GM10248 (cell line): Measurements from ENCODE around the gene SERPINE2.

ENCODE experiments used
- CTCF ChIA-PET: fragments of 300-600 bp; sonication (Branson Sonifier 250); formaldehyde crosslinking; extraction: SDS; loops from one replicate; lab custom pipeline; 2021; ENCODE audit warnings: antibody characterized with exemption; lab: Yijun Ruan, JAX
- POLR2A ChIA-PET: fragments of 350-650 bp; sonication (Branson Sonifier 250); formaldehyde crosslinking; extraction: SDS; loops from one replicate; lab custom pipeline; 2020; ENCODE audit warnings: antibody characterized with exemption; lab: Yijun Ruan, JAX
- DNase-seq: peaks from one replicate; pipeline ENCODE4 v3.0.0; 2012; ENCODE audit errors: extremely low spot score
- TF ChIP-seq, protein P1 (sequence below): IDR thresholded peaks from 2 replicates; pipeline ENCODE4 v1.5.1; 2012; ENCODE audit warnings: mild to moderate bottlenecking, low read depth; ENCODE audit errors: extremely low read depth, missing control alignments, control extremely low read depth

Gene SERPINE2

GRCh38 chr2:223980397-223980735, 58.7 kb downstream of the SERPINE2 start:
- ChIA-PET CTCF (interaction anchor here (1.4 to 6.3 kb wide), 5 partner anchors 10 to 304 kb away, joined by 4 to 64 read pairs (median 7); no protein-coding TSS in a partner anchor), POLR2A (no interaction called here)
- DNase-seq: no peak
- TF ChIP-seq, protein P1, sequence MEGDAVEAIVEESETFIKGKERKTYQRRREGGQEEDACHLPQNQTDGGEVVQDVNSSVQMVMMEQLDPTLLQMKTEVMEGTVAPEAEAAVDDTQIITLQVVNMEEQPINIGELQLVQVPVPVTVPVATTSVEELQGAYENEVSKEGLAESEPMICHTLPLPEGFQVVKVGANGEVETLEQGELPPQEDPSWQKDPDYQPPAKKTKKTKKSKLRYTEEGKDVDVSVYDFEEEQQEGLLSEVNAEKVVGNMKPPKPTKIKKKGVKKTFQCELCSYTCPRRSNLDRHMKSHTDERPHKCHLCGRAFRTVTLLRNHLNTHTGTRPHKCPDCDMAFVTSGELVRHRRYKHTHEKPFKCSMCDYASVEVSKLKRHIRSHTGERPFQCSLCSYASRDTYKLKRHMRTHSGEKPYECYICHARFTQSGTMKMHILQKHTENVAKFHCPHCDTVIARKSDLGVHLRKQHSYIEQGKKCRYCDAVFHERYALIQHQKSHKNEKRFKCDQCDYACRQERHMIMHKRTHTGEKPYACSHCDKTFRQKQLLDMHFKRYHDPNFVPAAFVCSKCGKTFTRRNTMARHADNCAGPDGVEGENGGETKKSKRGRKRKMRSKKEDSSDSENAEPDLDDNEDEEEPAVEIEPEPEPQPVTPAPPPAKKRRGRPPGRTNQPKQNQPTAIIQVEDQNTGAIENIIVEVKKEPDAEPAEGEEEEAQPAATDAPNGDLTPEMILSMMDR: no peak

DNA sequence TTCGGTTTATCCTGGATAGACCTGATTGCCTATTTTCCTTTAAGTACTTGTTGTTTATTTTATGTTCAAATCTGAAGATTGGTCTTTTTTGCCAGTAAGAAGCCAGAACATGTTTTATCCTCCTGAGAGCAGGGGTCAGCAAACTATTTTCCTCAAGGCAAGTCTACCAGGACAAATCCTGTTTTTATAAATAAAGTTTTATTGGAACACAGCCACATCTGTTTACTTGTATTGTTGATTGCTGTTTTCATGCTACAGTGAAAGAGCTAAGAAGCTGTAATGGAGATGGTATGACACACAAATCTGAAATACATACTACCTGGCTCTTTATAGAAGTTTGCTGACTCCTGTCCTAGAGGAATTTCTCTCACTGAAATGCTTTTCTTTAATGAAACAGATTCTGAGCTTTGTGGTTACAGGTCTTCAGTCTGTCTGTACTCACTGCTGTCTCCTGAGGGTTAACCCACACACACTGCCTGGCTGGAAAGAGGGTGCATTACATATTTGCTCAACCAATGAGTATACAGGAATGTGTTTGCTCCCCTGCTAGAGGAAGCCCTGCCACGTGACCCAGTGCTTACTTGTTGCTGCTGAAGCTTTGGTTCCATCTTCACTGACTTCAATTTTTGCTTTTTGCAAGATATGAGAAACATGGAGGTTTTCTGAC, 59.2 kb downstream of the SERPINE2 start:
- CTCF ChIA-PET: interaction anchor here (1.4 to 6.3 kb wide), 5 partner anchors 9 to 305 kb away, joined by 4 to 64 read pairs (median 7); no protein-coding TSS in a partner anchor
- POLR2A ChIA-PET: no interaction called here
- TF ChIP-seq, protein P1: no peak
- no peak for DNase-seq

- TF ChIP-seq, protein P1: no peak
- ChIA-PET POLR2A (no interaction called here), CTCF (interaction anchor here (0.8 to 6.3 kb wide), 4 partner anchors 8 to 184 kb away, joined by 3 to 64 read pairs (median 26); no protein-coding TSS in a partner anchor)
- no peak for DNase-seq
These were observed 60.6 kb downstream of the SERPINE2 start for GRCh38 chr2:223978451-223978850.

DNA sequence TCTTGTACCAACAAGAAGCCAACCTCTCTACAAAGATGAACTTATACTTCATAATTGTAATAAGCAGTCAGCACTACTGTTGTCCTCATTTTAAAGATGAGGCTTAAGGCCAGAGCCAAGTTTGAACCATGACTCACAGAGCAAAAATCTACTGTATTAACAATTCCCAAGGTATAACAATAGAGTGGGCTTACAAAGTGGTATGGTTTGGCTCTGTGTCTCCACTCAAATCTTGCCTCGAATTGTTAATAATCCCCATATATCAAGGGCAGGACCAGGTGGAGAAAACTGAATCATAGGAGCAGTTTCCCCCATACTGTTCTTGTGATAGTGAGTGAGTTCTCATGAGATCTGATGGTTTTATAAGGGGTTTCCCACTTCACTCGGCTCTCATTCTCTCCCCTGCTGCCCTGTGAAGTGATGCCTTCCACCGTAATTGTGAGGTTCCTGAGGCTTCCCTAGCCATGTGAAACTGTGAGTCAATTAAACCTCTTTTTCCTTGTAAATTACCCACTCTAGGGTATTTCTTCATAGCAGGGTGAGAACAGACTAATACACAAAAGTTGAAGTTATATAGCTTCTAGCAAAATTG, 62.4 kb downstream of the SERPINE2 start:
- TF ChIP-seq, protein P1: no peak
- no peak for DNase-seq
- POLR2A ChIA-PET: no interaction called here
- CTCF ChIA-PET: interaction anchor here (1.3 to 6.3 kb wide), 3 partner anchors 6 to 308 kb away, joined by 5 to 64 read pairs (median 46); no protein-coding TSS in a partner anchor

- CTCF ChIA-PET: interaction anchor here (1.7 to 8.4 kb wide), 3 partner anchors 17 to 312 kb away, joined by 6 to 176 read pairs (median 136); no protein-coding TSS in a partner anchor
- POLR2A ChIA-PET: no interaction called here
- TF ChIP-seq, protein P1: no peak
- DNase-seq: no peak
These were observed 65.5 kb downstream of the SERPINE2 start for GRCh38 chr2:223973606-223974005.

DNA sequence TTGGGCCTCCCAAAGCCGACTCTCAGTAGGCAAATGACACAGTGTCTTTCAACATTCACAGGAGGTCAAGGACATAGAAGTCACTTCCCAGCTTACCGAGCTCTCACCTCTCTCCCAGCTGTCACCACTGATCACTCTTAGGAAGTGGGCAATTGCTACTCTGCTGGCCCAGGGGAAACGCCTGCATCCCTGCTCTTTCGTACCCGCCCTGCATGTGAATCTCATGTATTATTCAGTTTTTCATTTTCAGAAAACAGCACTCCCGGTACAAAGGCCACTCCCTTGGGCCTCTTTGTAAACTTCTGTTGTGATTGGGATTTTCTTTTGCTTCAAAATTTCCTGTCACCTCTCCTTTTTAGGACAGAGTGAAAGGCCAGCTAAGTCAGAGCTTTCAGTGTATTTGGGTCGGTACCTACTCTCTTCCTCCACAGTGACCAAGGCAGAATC, 66.4 kb downstream of the SERPINE2 start:
- POLR2A ChIA-PET: no interaction called here
- DNase-seq: no peak
- CTCF ChIA-PET: interaction anchor here (4.2 to 8.4 kb wide), 5 partner anchors 7 to 313 kb away, joined by 33 to 176 read pairs (median 71); partner anchors contain the start of gene MRPL44
- TF ChIP-seq, protein P1: no peak
